K562 (cell line): ENCODE results near the gene HNMT. TPM values are rescaled to one million over a fixed set of nuclear protein-coding genes. Genes with fewer than 3 reads are reported as not detected.
A peak's percentile ranks its signal among the peaks of the same experiment; 100 is the strongest.

ENCODE experiments used
- ARID1B ChIP-seq: fragments of 450-650 bp; IDR thresholded peaks from 2 replicates; pipeline ENCODE4 v1.6.1; 2016; ENCODE audit warnings: antibody characterized with exemption, mild to moderate bottlenecking, inconsistent platforms
- ATF2 ChIP-seq: sonication (generic); formaldehyde crosslinking; IDR thresholded peaks from 2 replicates; pipeline ENCODE4 v1.8.1; 2022; ENCODE audit warnings: missing genetic modification reagents
- BCOR ChIP-seq: fragments of 450-650 bp; IDR thresholded peaks from 2 replicates; pipeline ENCODE4 v1.6.1; 2016
- CBFA2T2 ChIP-seq: fragments of 450-650 bp; conservative IDR thresholded peaks from 2 replicates; pipeline ENCODE4 v1.6.1; 2017; ENCODE audit warnings: mild to moderate bottlenecking
- CREM ChIP-seq: IDR thresholded peaks from 2 replicates; pipeline ENCODE4 v1.6.1; 2014; ENCODE audit warnings: antibody characterized with exemption, low read depth
- GATA2 ChIP-seq: sonication (generic); formaldehyde crosslinking; IDR thresholded peaks from 2 replicates; pipeline ENCODE4 v1.4.0; 2020; ENCODE audit warnings: mild to moderate bottlenecking, missing genetic modification reagents
- HDAC2 ChIP-seq: fragments of 450-650 bp; IDR thresholded peaks from 2 replicates; pipeline ENCODE4 v1.6.1; 2016; ENCODE audit warnings: mild to moderate bottlenecking
- KDM1A ChIP-seq, 2 experiments: fragments of 450-650 bp; IDR thresholded peaks; 2 replicates each; pipeline ENCODE4 v1.6.1; 2016; ENCODE audit warnings: mild to moderate bottlenecking in 2 of 2
- KLF16 ChIP-seq: IDR thresholded peaks from 2 replicates; pipeline ENCODE4 v1.6.1; 2016; ENCODE audit warnings: antibody characterized with exemption
- MEIS2 ChIP-seq: fragments of 450-650 bp; IDR thresholded peaks from 2 replicates; pipeline ENCODE4 v1.6.1; 2014; ENCODE audit warnings: mild to moderate bottlenecking; ENCODE audit not compliant: partially characterized antibody
- MTA2 ChIP-seq: fragments of 450-650 bp; IDR thresholded peaks from 2 replicates; pipeline ENCODE4 v1.6.1; 2016; ENCODE audit warnings: low read depth
- NCOR1 ChIP-seq: fragments of 450-650 bp; IDR thresholded peaks from 2 replicates; pipeline ENCODE4 v1.6.1; 2016; ENCODE audit warnings: mild to moderate bottlenecking, moderate library complexity
- NFIC ChIP-seq: fragments of 450-650 bp; IDR thresholded peaks from 2 replicates; pipeline ENCODE4 v1.6.1; 2017; ENCODE audit warnings: mild to moderate bottlenecking, inconsistent platforms
- PHB2 ChIP-seq: fragments of 450-650 bp; IDR thresholded peaks from 2 replicates; pipeline ENCODE4 v1.6.1; 2017; ENCODE audit warnings: low read depth
- PTBP1 ChIP-seq: fragments of 200-400 bp; formaldehyde crosslinking; IDR thresholded peaks from 2 replicates; pipeline ENCODE4 v1.6.1; 2017; ENCODE audit warnings: low read depth, low read length
- SMARCC2 ChIP-seq: fragments of 450-650 bp; IDR thresholded peaks from 2 replicates; pipeline ENCODE4 v1.6.1; 2017; ENCODE audit warnings: antibody characterized with exemption, moderate library complexity, mild to moderate bottlenecking, low read depth
- SMARCE1 ChIP-seq: fragments of 450-650 bp; IDR thresholded peaks from 2 replicates; pipeline ENCODE4 v1.7.1; 2016; ENCODE audit warnings: mild to moderate bottlenecking
- SOX6 ChIP-seq: fragments of 450-650 bp; IDR thresholded peaks from 2 replicates; pipeline ENCODE4 v1.6.1; 2014; ENCODE audit warnings: mild to moderate bottlenecking
- TAL1 ChIP-seq: fragments of 450-650 bp; IDR thresholded peaks from 2 replicates; pipeline ENCODE4 v1.6.1; 2016; ENCODE audit warnings: mild to moderate bottlenecking
- TCF3 ChIP-seq: sonication (generic); formaldehyde crosslinking; IDR thresholded peaks from 2 replicates; pipeline ENCODE4 v1.4.0; 2020; ENCODE audit warnings: mild to moderate bottlenecking, missing genetic modification reagents
- TRIM24 ChIP-seq, 2 experiments: fragments of 450-650 bp; IDR thresholded peaks; 2 replicates each; pipeline ENCODE4 v1.6.1; 2016
- YBX1 ChIP-seq: fragments of 450-650 bp; IDR thresholded peaks from 2 replicates; pipeline ENCODE4 v1.7.1; 2016; ENCODE audit warnings: mild to moderate bottlenecking
- ZNF253 ChIP-seq: fragments of 250-450 bp; sonication (Bioruptor Pico); conservative IDR thresholded peaks from 2 replicates; pipeline ENCODE4 v1.6.1; 2021; ENCODE audit warnings: mild to moderate bottlenecking
- ZNF398 ChIP-seq: fragments of 250-450 bp; sonication (Bioruptor Pico); IDR thresholded peaks from 2 replicates; pipeline ENCODE4 v1.8.0; 2021; ENCODE audit warnings: moderate library complexity, mild to moderate bottlenecking, inconsistent platforms
- polyA plus RNA-seq, 8 experiments: library from polyadenylated mRNA; depleted of rRNA in 4 of 8; stranded (reverse) in 5 of 8; unstranded in 3 of 8; fragments of >200 nt; fragmentation: Nextera tagmentation in 2 of 8; fragmentation: Illumina TruSeq in 1 of 8; extraction: Ambion mirVana in 2 of 8; extraction: Trizol in 1 of 8; gene quantifications; 2 replicates each; pipeline versions ENCODE4 v1.2.1 to v1.2.3, GENCODE V29; 2011 to 2014; ENCODE audit warnings: inconsistent platforms in 1 of 8, missing spikeins in 1 of 8
- total RNA-seq, 7 experiments: library from RNA; depleted of rRNA in 6 of 7; stranded (reverse); fragments of >200 nt in 6 of 7; fragmentation: Illumina TruSeq in 2 of 7; extraction: Trizol in 2 of 7; gene quantifications; 2 replicates each; pipeline versions ENCODE4 v1.2.1 to v1.2.3, GENCODE V29; 2011 to 2021; ENCODE audit warnings: low replicate concordance in 1 of 7
- TF ChIP-seq, protein P1 (sequence below): fragments of 450-650 bp; IDR thresholded peaks from 2 replicates; pipeline ENCODE4 v1.7.0; 2016; ENCODE audit warnings: borderline replicate concordance
- TF ChIP-seq, protein P2 (sequence below), 3 experiments: IDR thresholded peaks in 2 of 3; conservative IDR thresholded peaks in 1 of 3; 2 replicates each; pipeline ENCODE4 v1.5.1; 2011 to 2012; ENCODE audit warnings: low read length in 3 of 3, mild to moderate bottlenecking in 3 of 3, control low read depth in 2 of 3, improper control_type of control experiment in 1 of 3, inconsistent platforms in 1 of 3, low read depth in 1 of 3, mixed read lengths in 1 of 3, moderate library complexity in 1 of 3; ENCODE audit not compliant: insufficient read depth in 2 of 3

Gene HNMT
- total and polyA plus RNA-seq, 9 of the 15 experiments (the other 6 are each of a cell fraction or from before 2014, with no cell fraction given): 3.1 to 10.9 (median 5.3) TPM

- TF ChIP-seq, protein P1, sequence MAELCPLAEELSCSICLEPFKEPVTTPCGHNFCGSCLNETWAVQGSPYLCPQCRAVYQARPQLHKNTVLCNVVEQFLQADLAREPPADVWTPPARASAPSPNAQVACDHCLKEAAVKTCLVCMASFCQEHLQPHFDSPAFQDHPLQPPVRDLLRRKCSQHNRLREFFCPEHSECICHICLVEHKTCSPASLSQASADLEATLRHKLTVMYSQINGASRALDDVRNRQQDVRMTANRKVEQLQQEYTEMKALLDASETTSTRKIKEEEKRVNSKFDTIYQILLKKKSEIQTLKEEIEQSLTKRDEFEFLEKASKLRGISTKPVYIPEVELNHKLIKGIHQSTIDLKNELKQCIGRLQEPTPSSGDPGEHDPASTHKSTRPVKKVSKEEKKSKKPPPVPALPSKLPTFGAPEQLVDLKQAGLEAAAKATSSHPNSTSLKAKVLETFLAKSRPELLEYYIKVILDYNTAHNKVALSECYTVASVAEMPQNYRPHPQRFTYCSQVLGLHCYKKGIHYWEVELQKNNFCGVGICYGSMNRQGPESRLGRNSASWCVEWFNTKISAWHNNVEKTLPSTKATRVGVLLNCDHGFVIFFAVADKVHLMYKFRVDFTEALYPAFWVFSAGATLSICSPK: no peak
- peak; percentile 77 for TF ChIP-seq SOX6
- TF ChIP-seq NFIC: peak; percentile 79
- TF ChIP-seq PHB2: peak; percentile 56; the same call in 1 of the 2 replicates
- TF ChIP-seq, protein P2, sequence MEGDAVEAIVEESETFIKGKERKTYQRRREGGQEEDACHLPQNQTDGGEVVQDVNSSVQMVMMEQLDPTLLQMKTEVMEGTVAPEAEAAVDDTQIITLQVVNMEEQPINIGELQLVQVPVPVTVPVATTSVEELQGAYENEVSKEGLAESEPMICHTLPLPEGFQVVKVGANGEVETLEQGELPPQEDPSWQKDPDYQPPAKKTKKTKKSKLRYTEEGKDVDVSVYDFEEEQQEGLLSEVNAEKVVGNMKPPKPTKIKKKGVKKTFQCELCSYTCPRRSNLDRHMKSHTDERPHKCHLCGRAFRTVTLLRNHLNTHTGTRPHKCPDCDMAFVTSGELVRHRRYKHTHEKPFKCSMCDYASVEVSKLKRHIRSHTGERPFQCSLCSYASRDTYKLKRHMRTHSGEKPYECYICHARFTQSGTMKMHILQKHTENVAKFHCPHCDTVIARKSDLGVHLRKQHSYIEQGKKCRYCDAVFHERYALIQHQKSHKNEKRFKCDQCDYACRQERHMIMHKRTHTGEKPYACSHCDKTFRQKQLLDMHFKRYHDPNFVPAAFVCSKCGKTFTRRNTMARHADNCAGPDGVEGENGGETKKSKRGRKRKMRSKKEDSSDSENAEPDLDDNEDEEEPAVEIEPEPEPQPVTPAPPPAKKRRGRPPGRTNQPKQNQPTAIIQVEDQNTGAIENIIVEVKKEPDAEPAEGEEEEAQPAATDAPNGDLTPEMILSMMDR (IDR thresholded peaks at IDR 0.05 in 2 of 3, conservative IDR thresholded peaks at IDR 0.05 in 1 of 3; ENCODE audit: insufficient read depth in 2 of 3, low read depth in 1 of 3, low read length in 3 of 3): no peak
- peak; percentile 94 for TF ChIP-seq TAL1
- TF ChIP-seq PTBP1: no peak
- peak; percentile 25; the same call in 1 of the 2 replicates for TF ChIP-seq CREM
- peak; percentile 61 to 85 for TF ChIP-seq KDM1A (IDR thresholded peaks at IDR 0.05)
- no peak for TF ChIP-seq ZNF398 (CRISPR knock-in tag)
- peak; percentile 22; the same call in 1 of the 2 replicates for TF ChIP-seq GATA2 (CRISPR knock-in tag)
- peak; percentile 92 for TF ChIP-seq CBFA2T2
- TF ChIP-seq ATF2 (CRISPR knock-in tag): no peak
- peak; percentile 95 for TF ChIP-seq TRIM24 (IDR thresholded peaks at IDR 0.05)
- peak; percentile 89 for TF ChIP-seq BCOR
- TF ChIP-seq NCOR1: peak; percentile 87
- TF ChIP-seq SMARCC2: peak; percentile 78; the same call in 1 of the 2 replicates
- no peak for TF ChIP-seq ZNF253 (CRISPR knock-in tag)
- peak; percentile 82; the same call in 1 of the 2 replicates for TF ChIP-seq SMARCE1
- peak; percentile 82 for TF ChIP-seq HDAC2
- peak; percentile 86 for TF ChIP-seq TCF3 (CRISPR knock-in tag)
- peak; percentile 67 for TF ChIP-seq MEIS2
- peak; percentile 79 for TF ChIP-seq KLF16
- TF ChIP-seq ARID1B: peak; percentile 95
- no peak for TF ChIP-seq YBX1
- TF ChIP-seq MTA2: peak; percentile 87
Measured at GRCh38 chr2:138012082-138012481, 47.8 kb downstream of the HNMT start (continued).
